HG03045 (cell line): ENCODE data around the gene RIPPLY2.
"Not testable (repeated sequence)": the region's sequence is repeated elsewhere in the genome, so short reads cannot be mapped to it uniquely, and the experiment has no call there.

Experiments used
- ATAC-seq: cut with Tn5 transposase; IDR thresholded peaks from one replicate; pipeline ENCODE4 v1.9.1; 2021; ENCODE audit warnings: mild to moderate bottlenecking, moderate library complexity; ENCODE audit not compliant: unreplicated experiment

RIPPLY2 gene

GRCh38 chr6:83893024-83893423 lies 39.9 kb downstream of the RIPPLY2 start:
- ATAC-seq: no peak

DNA sequence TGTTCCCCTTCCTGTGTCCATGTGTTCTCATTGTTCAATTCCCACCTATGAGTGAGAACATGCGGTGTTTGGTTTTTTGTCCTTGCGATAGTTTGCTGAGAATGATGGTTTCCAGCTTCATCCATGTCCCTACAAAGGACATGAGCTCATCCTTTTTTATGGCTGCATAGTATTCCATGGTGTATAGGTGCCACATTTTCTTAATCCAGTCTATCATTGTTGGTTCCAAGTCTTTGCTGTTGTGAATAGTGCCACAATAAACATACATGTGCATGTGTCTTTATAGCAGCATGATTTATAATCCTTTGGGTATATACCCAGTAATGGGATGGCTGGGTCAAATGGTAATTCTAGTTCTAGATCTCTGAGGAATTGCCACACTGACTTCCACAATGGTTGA lies 43.9 kb downstream of the RIPPLY2 start:
- not testable (repeated sequence) for ATAC-seq

GRCh38 chr6:83901624-83902023 lies 48.5 kb downstream of the RIPPLY2 start:
- no peak for ATAC-seq

DNA sequence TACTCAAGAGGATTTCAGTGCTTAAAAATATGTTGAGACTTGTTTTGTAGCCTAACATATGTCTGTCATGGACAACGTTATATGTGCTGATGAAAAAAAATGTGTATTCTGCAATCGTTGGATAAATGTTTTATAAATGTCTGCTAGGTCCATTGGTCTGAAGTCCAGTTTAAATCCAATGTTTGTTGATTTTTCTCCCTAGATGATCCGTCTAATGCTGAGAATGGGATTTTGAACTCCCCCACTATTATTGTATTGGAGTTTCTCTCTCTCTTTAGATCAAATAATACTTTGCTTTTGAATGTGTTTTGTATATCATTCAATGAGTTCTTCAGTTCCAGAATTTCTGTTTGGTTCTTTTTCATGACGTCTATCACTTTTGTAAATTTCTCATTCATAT lies 51.2 kb downstream of the RIPPLY2 start:
- no peak for ATAC-seq

- no peak for ATAC-seq
Measured at GRCh38 chr6:83905648-83906047, 52.5 kb downstream of the RIPPLY2 start.
